GM12878 (cell line): Measurements from ENCODE around the gene CDK13. TPM values are rescaled to one million over a fixed set of nuclear protein-coding genes. Genes with fewer than 3 reads are reported as not detected.

Source experiments
- ATAC-seq: fragments of 200-7000 bp; cut with Tn5 transposase; 3 replicates; pipeline ENCODE4 v1.9.1; 2020; ENCODE audit warnings: mild to moderate bottlenecking, moderate library complexity
- BruUV-seq: library from RNA; stranded (reverse); fragments of 400-500 nt; replicated peaks from 2 replicates; lab custom pipeline; 2021; lab: Mats Ljungman, UMichigan
- CTCF ChIA-PET: fragments of 300-600 bp; sonication (Branson Sonifier 250); formaldehyde crosslinking; extraction: SDS; loops from one replicate; lab custom pipeline; 2021; ENCODE audit warnings: inconsistent platforms; lab: Yijun Ruan, JAX
- POLR2A ChIA-PET: fragments of 350-600 bp; formaldehyde crosslinking; extraction: SDS; loops from one replicate; lab custom pipeline; 2021; ENCODE audit warnings: inconsistent platforms; lab: Charles Lee
- RAD21 ChIA-PET: fragments of 300-600 bp; sonication (Branson Sonifier 250); formaldehyde crosslinking; loops from one replicate; lab custom pipeline; 2023; ENCODE audit warnings: antibody characterized with exemption; ENCODE audit not compliant: unreplicated experiment; lab: Charles Lee
- SMC1A ChIA-PET: fragments of 300-600 bp; sonication (Branson Sonifier 250); formaldehyde crosslinking; loops from one replicate; lab custom pipeline; 2023; ENCODE audit not compliant: unreplicated experiment, uncharacterized antibody; lab: Charles Lee
- DNase-seq: peaks from one replicate; pipeline ENCODE4 v3.0.0-alpha.2; 2011; ENCODE audit warnings: low read depth, low spot score
- FAIRE-seq: peaks from 3 replicates; lab custom pipeline; 2011; peaks lifted over from hg19 to GRCh38; lab: Jason Lieb, UNC
- H2AFZ ChIP-seq: 2 replicates; pipeline ENCODE4 v1.6.0; 2011; ENCODE audit warnings: low read depth, low read length, control low read depth; ENCODE audit not compliant: control insufficient read depth
- H3K27ac ChIP-seq: 2 replicates; pipeline ENCODE4 v1.5.1; 2011; ENCODE audit warnings: control low read depth; ENCODE audit not compliant: control insufficient read depth, insufficient read depth
- H3K27me3 ChIP-seq, 2 experiments: replicated peaks in 1 of 2; 2 replicates each; pipeline versions ENCODE4 v1.6.0 to v1.6.1; 2011; ENCODE audit warnings: low read length in 1 of 2; ENCODE audit not compliant: control insufficient read depth in 2 of 2, insufficient read depth in 2 of 2
- H3K36me3 ChIP-seq, 2 experiments: 2 replicates each; pipeline ENCODE4 v1.5.1; 2011; ENCODE audit warnings: low read length in 1 of 2; ENCODE audit not compliant: control insufficient read depth in 2 of 2, insufficient read depth in 2 of 2
- H3K4me1 ChIP-seq: 2 replicates; pipeline ENCODE4 v1.6.1; 2011; ENCODE audit warnings: mild to moderate bottlenecking, low read length, moderate library complexity, mixed read lengths; ENCODE audit not compliant: control insufficient read depth, insufficient read depth
- H3K4me2 ChIP-seq: 2 replicates; pipeline ENCODE4 v1.6.0; 2011; ENCODE audit warnings: control low read depth; ENCODE audit not compliant: control insufficient read depth, insufficient read depth
- H3K4me3 ChIP-seq: fragments of 200-600 bp; sonication (generic); 2 replicates; pipeline ENCODE4 v1.5.1; 2016
- H3K79me2 ChIP-seq: 2 replicates; pipeline ENCODE4 v1.6.0; 2011; ENCODE audit warnings: low read length; ENCODE audit not compliant: control insufficient read depth, insufficient read depth
- H3K9ac ChIP-seq: 2 replicates; pipeline ENCODE4 v1.8.0; 2011; ENCODE audit warnings: low read length, control low read depth, mixed read lengths; ENCODE audit not compliant: control insufficient read depth, insufficient read depth
- H3K9me3 ChIP-seq: replicated peaks from 3 replicates; pipeline ENCODE4 v1.5.1; 2011; ENCODE audit warnings: mild to moderate bottlenecking, low read length; ENCODE audit not compliant: control insufficient read depth, insufficient read depth
- H4K20me1 ChIP-seq: 2 replicates; pipeline ENCODE4 v1.6.0; 2011; ENCODE audit not compliant: control insufficient read depth, insufficient read depth
- BHLHE40 ChIP-seq, 2 experiments: fragments of 450-650 bp in 1 of 2; IDR thresholded peaks; 2 replicates each; pipeline ENCODE4 v1.6.1; 2011 to 2017; ENCODE audit warnings: low read depth in 2 of 2, borderline replicate concordance in 1 of 2, improper control_type of control experiment in 1 of 2, low read length in 1 of 2, mild to moderate bottlenecking in 1 of 2
- BMI1 ChIP-seq: fragments of 450-650 bp; IDR thresholded peaks from 2 replicates; pipeline ENCODE4 v1.6.1; 2016; ENCODE audit warnings: mild to moderate bottlenecking, moderate library complexity, borderline replicate concordance
- CBX3 ChIP-seq: fragments of 200-600 bp; sonication (generic); IDR thresholded peaks from 2 replicates; pipeline ENCODE4 v1.6.1; 2016; ENCODE audit warnings: low read depth, borderline replicate concordance
- CHD1 ChIP-seq: IDR thresholded peaks from 2 replicates; pipeline ENCODE4 v1.6.1; 2012; ENCODE audit warnings: low read depth, low read length, improper control_type of control experiment
- CHD4 ChIP-seq: fragments of 200-600 bp; sonication (generic); IDR thresholded peaks from 2 replicates; pipeline ENCODE4 v1.6.1; 2016; ENCODE audit warnings: mild to moderate bottlenecking
- RELA ChIP-seq: fragments of 450-650 bp; IDR thresholded peaks from 2 replicates; pipeline ENCODE4 v1.8.0; 2014; ENCODE audit warnings: borderline replicate concordance; ENCODE audit not compliant: partially characterized antibody
- RFX5 ChIP-seq: IDR thresholded peaks from 2 replicates; pipeline ENCODE4 v1.6.1; 2011; ENCODE audit warnings: low read depth, low read length, improper control_type of control experiment
- ZBED1 ChIP-seq: IDR thresholded peaks from 2 replicates; pipeline ENCODE4 v1.6.1; 2016; ENCODE audit warnings: borderline replicate concordance
- ZNF274 ChIP-seq: IDR thresholded peaks from one replicate; pipeline ENCODE4 v1.8.0; 2011; ENCODE audit not compliant: insufficient read length, insufficient read depth
- ZZZ3 ChIP-seq: IDR thresholded peaks from 2 replicates; pipeline ENCODE4 v1.6.1; 2011; ENCODE audit warnings: low read depth; ENCODE audit not compliant: control insufficient read depth, insufficient read length
- WGBS: methylation state at CpG from one replicate; pipeline ENCODE4 v1.1.6; 2016; ENCODE audit warnings: low lambda C conversion rate; ENCODE audit not compliant: insufficient replicate concordance, insufficient coverage; ENCODE audit errors: missing lambda C conversion rate; 5-methylcytosine and 5-hydroxymethylcytosine counted together
- in situ Hi-C: fragments of 300-500 bp; cut with MboI; formaldehyde crosslinking; loops from 9 replicates; pipeline ENCODE4 v1.14.3; 2018; ENCODE audit warnings: mixed read lengths
- intact Hi-C: fragments of 100-400 bp; cut with micrococcal nuclease; formaldehyde crosslinking; loops from one replicate; pipeline ENCODE4 v1.14.2; 2022; ENCODE audit not compliant: unreplicated experiment
- polyA plus RNA-seq, 11 experiments: library from polyadenylated mRNA; depleted of rRNA in 4 of 11; unstranded in 6 of 11; stranded (reverse) in 5 of 11; fragments of >200 nt; fragmentation: Nextera tagmentation in 4 of 11; fragmentation: Illumina TruSeq in 1 of 11; extraction: Ambion mirVana in 4 of 11; extraction: Trizol in 1 of 11; gene quantifications; 1 replicate in 1 of 11; 2 replicates in 10 of 11; pipeline versions ENCODE4 v1.2.1 to v1.2.3, GENCODE V29; 2011 to 2016; ENCODE audit warnings: inconsistent platforms in 2 of 11, missing spikeins in 2 of 11, low read depth in 1 of 11
- total RNA-seq, 4 experiments: library from RNA; depleted of rRNA in 3 of 4; stranded (reverse); fragments of >200 nt in 3 of 4; fragmentation: Illumina TruSeq in 1 of 4; extraction: Trizol in 1 of 4; gene quantifications; 2 replicates each; pipeline versions ENCODE4 v1.2.1 to v1.2.3, GENCODE V29; 2013 to 2021
- TF ChIP-seq, protein P1 (sequence below): fragments of 450-650 bp; IDR thresholded peaks from 2 replicates; pipeline ENCODE4 v1.6.1; 2016; ENCODE audit warnings: mild to moderate bottlenecking, moderate library complexity, borderline replicate concordance
- TF ChIP-seq, protein P2 (sequence below): fragments of 450-650 bp; IDR thresholded peaks from 2 replicates; pipeline ENCODE4 v1.6.1; 2017; ENCODE audit warnings: mild to moderate bottlenecking, moderate library complexity
- TF ChIP-seq, protein P3 (sequence below): fragments of 450-650 bp; IDR thresholded peaks from 2 replicates; pipeline ENCODE4 v1.6.1; 2017; ENCODE audit warnings: mild to moderate bottlenecking

The CDK13 gene
- total and polyA plus RNA-seq, 10 of the 15 experiments (the other 5 are each of a cell fraction or from before 2014, with no cell fraction given): 10.8 to 44.4 (median 28.0) TPM

DNA sequence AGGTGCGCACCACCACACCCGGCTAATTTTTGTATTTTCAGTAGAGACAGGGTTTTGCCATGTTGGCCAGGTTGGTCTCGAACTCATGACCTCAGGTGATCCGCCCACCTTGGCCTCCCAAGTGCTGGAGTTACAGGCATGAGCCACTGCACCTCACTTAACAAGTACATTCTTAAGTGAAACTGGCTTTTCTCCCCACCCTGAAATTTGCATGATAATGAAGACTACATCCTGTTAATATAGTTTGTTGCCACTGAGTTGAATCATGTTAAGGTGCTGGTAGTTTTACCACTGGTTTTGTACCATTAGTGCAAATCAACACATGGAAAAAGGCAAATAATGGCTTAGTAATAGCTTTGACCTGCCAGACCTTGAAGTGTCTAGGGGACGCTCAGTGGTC, 122.2 kb downstream of the CDK13 start (continued):
- TF ChIP-seq, protein P1, sequence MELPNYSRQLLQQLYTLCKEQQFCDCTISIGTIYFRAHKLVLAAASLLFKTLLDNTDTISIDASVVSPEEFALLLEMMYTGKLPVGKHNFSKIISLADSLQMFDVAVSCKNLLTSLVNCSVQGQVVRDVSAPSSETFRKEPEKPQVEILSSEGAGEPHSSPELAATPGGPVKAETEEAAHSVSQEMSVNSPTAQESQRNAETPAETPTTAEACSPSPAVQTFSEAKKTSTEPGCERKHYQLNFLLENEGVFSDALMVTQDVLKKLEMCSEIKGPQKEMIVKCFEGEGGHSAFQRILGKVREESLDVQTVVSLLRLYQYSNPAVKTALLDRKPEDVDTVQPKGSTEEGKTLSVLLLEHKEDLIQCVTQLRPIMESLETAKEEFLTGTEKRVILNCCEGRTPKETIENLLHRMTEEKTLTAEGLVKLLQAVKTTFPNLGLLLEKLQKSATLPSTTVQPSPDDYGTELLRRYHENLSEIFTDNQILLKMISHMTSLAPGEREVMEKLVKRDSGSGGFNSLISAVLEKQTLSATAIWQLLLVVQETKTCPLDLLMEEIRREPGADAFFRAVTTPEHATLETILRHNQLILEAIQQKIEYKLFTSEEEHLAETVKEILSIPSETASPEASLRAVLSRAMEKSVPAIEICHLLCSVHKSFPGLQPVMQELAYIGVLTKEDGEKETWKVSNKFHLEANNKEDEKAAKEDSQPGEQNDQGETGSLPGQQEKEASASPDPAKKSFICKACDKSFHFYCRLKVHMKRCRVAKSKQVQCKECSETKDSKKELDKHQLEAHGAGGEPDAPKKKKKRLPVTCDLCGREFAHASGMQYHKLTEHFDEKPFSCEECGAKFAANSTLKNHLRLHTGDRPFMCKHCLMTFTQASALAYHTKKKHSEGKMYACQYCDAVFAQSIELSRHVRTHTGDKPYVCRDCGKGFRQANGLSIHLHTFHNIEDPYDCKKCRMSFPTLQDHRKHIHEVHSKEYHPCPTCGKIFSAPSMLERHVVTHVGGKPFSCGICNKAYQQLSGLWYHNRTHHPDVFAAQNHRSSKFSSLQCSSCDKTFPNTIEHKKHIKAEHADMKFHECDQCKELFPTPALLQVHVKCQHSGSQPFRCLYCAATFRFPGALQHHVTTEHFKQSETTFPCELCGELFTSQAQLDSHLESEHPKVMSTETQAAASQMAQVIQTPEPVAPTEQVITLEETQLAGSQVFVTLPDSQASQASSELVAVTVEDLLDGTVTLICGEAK: no peak
- TF ChIP-seq BMI1 (no peak), CHD1 (no peak), ZBED1 (no peak)

DNA sequence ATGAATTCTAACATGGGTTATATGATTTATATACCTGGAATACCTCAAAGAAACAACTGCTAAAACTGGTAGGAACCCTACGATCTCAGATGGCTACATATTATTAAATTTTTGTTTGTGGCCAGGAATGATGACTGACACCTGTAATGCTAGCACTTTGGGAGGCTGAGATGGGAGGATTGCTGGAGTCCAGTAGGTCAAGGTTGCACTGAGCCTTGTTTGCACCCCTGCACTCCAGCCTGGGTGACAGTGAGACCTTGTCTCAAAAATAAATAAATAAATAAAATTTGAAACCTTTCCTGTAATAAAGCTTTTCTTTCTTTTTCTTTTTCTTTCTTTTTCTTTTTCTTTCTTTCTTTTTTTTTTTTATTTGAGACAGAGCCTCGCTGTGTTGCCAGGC, 123.2 kb downstream of the CDK13 start:
- 97% methylated on average over 1 of the region's 2 CpGs for WGBS
- Histone ChIP-seq H4K20me1 (no peaks in the 10 kb centered on the region), H3K27ac (no peak overlapping the region), H3K9me3 (no peaks in the 10 kb centered on the region), H3K9ac (no peak overlapping the region), H3K4me2 (no peak overlapping the region), H2AFZ (no peak overlapping the region), H3K36me3 (no peaks in the 10 kb centered on the region; a peak in 1 of 4 replicates), H3K4me1 (no peaks in the 10 kb centered on the region), H3K27me3 (no peaks in the 10 kb centered on the region), H3K79me2 (no peaks in the 10 kb centered on the region), H3K4me3 (no peak overlapping the region)
- SMC1A ChIA-PET: no interaction called here
- ATAC-seq (no peak), DNase-seq (no peak), FAIRE-seq (no peak)
- in situ Hi-C loops: no loop called here
- BruUV-seq: no TSS peak
- RAD21 ChIA-PET: no interaction called here
- intact Hi-C loops: no loop called here
- CTCF ChIA-PET: no interaction called here
- POLR2A ChIA-PET: no interaction called here
- TF ChIP-seq RFX5 (no peak), ZZZ3 (no peak), CHD4 (no peak), BHLHE40 (IDR thresholded peaks at IDR 0.05; ENCODE audit: borderline replicate concordance in 1 of 2, low read depth in 2 of 2, low read length in 1 of 2) (no peak), CBX3 (no peak), ZNF274 (no peak), RELA (no peak)
- TF ChIP-seq, protein P2, sequence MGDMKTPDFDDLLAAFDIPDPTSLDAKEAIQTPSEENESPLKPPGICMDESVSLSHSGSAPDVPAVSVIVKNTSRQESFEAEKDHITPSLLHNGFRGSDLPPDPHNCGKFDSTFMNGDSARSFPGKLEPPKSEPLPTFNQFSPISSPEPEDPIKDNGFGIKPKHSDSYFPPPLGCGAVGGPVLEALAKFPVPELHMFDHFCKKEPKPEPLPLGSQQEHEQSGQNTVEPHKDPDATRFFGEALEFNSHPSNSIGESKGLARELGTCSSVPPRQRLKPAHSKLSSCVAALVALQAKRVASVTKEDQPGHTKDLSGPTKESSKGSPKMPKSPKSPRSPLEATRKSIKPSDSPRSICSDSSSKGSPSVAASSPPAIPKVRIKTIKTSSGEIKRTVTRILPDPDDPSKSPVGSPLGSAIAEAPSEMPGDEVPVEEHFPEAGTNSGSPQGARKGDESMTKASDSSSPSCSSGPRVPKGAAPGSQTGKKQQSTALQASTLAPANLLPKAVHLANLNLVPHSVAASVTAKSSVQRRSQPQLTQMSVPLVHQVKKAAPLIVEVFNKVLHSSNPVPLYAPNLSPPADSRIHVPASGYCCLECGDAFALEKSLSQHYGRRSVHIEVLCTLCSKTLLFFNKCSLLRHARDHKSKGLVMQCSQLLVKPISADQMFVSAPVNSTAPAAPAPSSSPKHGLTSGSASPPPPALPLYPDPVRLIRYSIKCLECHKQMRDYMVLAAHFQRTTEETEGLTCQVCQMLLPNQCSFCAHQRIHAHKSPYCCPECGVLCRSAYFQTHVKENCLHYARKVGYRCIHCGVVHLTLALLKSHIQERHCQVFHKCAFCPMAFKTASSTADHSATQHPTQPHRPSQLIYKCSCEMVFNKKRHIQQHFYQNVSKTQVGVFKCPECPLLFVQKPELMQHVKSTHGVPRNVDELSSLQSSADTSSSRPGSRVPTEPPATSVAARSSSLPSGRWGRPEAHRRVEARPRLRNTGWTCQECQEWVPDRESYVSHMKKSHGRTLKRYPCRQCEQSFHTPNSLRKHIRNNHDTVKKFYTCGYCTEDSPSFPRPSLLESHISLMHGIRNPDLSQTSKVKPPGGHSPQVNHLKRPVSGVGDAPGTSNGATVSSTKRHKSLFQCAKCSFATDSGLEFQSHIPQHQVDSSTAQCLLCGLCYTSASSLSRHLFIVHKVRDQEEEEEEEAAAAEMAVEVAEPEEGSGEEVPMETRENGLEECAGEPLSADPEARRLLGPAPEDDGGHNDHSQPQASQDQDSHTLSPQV: no peak
- TF ChIP-seq, protein P3, sequence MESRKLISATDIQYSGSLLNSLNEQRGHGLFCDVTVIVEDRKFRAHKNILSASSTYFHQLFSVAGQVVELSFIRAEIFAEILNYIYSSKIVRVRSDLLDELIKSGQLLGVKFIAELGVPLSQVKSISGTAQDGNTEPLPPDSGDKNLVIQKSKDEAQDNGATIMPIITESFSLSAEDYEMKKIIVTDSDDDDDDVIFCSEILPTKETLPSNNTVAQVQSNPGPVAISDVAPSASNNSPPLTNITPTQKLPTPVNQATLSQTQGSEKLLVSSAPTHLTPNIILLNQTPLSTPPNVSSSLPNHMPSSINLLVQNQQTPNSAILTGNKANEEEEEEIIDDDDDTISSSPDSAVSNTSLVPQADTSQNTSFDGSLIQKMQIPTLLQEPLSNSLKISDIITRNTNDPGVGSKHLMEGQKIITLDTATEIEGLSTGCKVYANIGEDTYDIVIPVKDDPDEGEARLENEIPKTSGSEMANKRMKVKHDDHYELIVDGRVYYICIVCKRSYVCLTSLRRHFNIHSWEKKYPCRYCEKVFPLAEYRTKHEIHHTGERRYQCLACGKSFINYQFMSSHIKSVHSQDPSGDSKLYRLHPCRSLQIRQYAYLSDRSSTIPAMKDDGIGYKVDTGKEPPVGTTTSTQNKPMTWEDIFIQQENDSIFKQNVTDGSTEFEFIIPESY: no peak
